ENCODE measurements around the gene CYP4F22. TPM values are rescaled to one million over a fixed set of nuclear protein-coding genes. Genes with fewer than 3 reads are reported as not detected.

Gene CYP4F22
- total RNA-seq, 1 experiment from 2014 or later: 4.9 TPM

GRCh38 chr19:15463861-15464371, 44.4 kb upstream of the CYP4F22 start (continued):
- TF ChIP-seq ZBTB33 (IDR thresholded peaks at IDR 0.05; ENCODE audit: extremely low read depth, insufficient replicate concordance, low read length): no peak
- TF ChIP-seq JUND (IDR thresholded peaks at IDR 0.05): no peak
- TF ChIP-seq SP1 (IDR thresholded peaks at IDR 0.05; ENCODE audit: low read depth): no peak
- no peak for TF ChIP-seq YY1 (IDR thresholded peaks at IDR 0.05; ENCODE audit: extremely low read depth, insufficient replicate concordance, low read depth, low read length)

GRCh38 chr19:15464394-15465385, 43.6 kb upstream of the CYP4F22 start, which contains the start of gene RASAL3:
Gene RASAL3 (minus strand): TSS chr19:15464544. CDS start chr19:15464358, 186 bp downstream.
- no peaks in the 10 kb centered on the region for H3K79me2 ChIP-seq (ENCODE audit: insufficient read depth, low read length)
- no peaks in the 10 kb centered on the region for H3K9me3 ChIP-seq (ENCODE audit: control insufficient read depth in 1 of 2, insufficient read depth in 1 of 2, low read depth in 1 of 2, low read length in 2 of 2)
- intact Hi-C loops (cut with micrococcal nuclease): no loop called here
- no peaks in the 10 kb centered on the region for H4K20me1 ChIP-seq (ENCODE audit: insufficient read depth)
- H3K9ac ChIP-seq (ENCODE audit: low read length): no peak within 1 kb of the TSS
- RAD21 ChIA-PET (ENCODE audit: low non-redundant PET in 1 of 2, low total read pairs in 2 of 2, uncharacterized antibody in 2 of 2, unreplicated experiment in 2 of 2): no interaction called here
- no peak within 1 kb of the TSS for H3K27ac ChIP-seq (ENCODE audit: low read depth, low read length)
- H3K4me2 ChIP-seq (ENCODE audit: low read length): no peak within 1 kb of the TSS
- no peaks in the 10 kb centered on the region for H3K9me2 ChIP-seq (ENCODE audit: insufficient read depth)
- DNase-seq (ENCODE audit: low read depth, low spot score): no peak
- POLR2A ChIA-PET: interaction anchor here (1.5 kb wide), 1 partner anchor 10 kb away, joined by 3 read pairs; no protein-coding TSS in a partner anchor
- H3K27me3 ChIP-seq (ENCODE audit: insufficient read depth, low read length): no peaks in the 10 kb centered on the region
- H3K4me3 ChIP-seq (replicated peaks in 1 of 2; ENCODE audit: low read depth in 1 of 2, low read length in 2 of 2): no peak within 1 kb of the TSS
- TF ChIP-seq RAD21 (IDR thresholded peaks at IDR 0.05; ENCODE audit: low read depth) (no peak), JUND (IDR thresholded peaks at IDR 0.05) (no peak), ZFX (IDR thresholded peaks at IDR 0.05) (no peak), CBX3 (IDR thresholded peaks at IDR 0.05; ENCODE audit: low read depth) (no peak), SRF (IDR thresholded peaks at IDR 0.05; ENCODE audit: low read depth) (no peak), SIN3A (IDR thresholded peaks at IDR 0.05; ENCODE audit: low read depth) (no peak), CEBPB (IDR thresholded peaks at IDR 0.05; ENCODE audit: low read depth) (no peak), CTCF (IDR thresholded peaks at IDR 0.05 in 2 of 3, conservative IDR thresholded peaks at IDR 0.05 in 1 of 3; ENCODE audit: borderline replicate concordance in 1 of 3, insufficient read depth in 1 of 3, low read depth in 2 of 3, low read length in 2 of 3) (no peak), ZBTB33 (IDR thresholded peaks at IDR 0.05; ENCODE audit: extremely low read depth, insufficient replicate concordance, low read length) (no peak), YY1 (IDR thresholded peaks at IDR 0.05; ENCODE audit: extremely low read depth, insufficient replicate concordance, low read depth, low read length) (no peak), POLR2AphosphoS5 (IDR thresholded peaks at IDR 0.05; ENCODE audit: low read depth, low read length) (no peak), SP1 (IDR thresholded peaks at IDR 0.05; ENCODE audit: low read depth) (no peak), POLR2A (IDR thresholded peaks at IDR 0.05; ENCODE audit: borderline replicate concordance, extremely low read depth, insufficient read depth, insufficient read length) (no peak), EZH2 (IDR thresholded peaks at IDR 0.05) (no peak), EZH2phosphoT487 (IDR thresholded peaks at IDR 0.05; ENCODE audit: borderline replicate concordance) (no peak), FOSL1 (IDR thresholded peaks at IDR 0.05; ENCODE audit: low read depth) (no peak)
- peaks cover 0 to 7% of the 10 kb centered on the region in 2 experiments; a peak in 2 of 4 replicates for H3K4me1 ChIP-seq (ENCODE audit: control insufficient read depth in 1 of 2, insufficient read depth in 2 of 2, low read length in 2 of 2)
- no peak within 1 kb of the TSS for H2AFZ ChIP-seq (ENCODE audit: low read depth, low read length, poor library complexity, severe bottlenecking)
- no TSS peak for BruUV-seq (replicated peaks)
- no peaks in the 10 kb centered on the region for H3K36me3 ChIP-seq (ENCODE audit: control insufficient read depth in 1 of 2, insufficient read depth in 2 of 2, low read length in 2 of 2)
- no peak for ATAC-seq
- CTCF ChIA-PET: no interaction called here

All from HCT116 (cell line).